GM19467 (cell line): ENCODE results near the gene BCL2L13.
"Not testable (repeated sequence)": the region's sequence is repeated elsewhere in the genome, so short reads cannot be mapped to it uniquely, and the experiment has no call there.

Source experiments
- ATAC-seq: cut with Tn5 transposase; IDR thresholded peaks from one replicate; pipeline ENCODE4 v1.9.1; 2021; ENCODE audit warnings: mild to moderate bottlenecking, moderate library complexity; ENCODE audit not compliant: unreplicated experiment

BCL2L13 gene

DNA sequence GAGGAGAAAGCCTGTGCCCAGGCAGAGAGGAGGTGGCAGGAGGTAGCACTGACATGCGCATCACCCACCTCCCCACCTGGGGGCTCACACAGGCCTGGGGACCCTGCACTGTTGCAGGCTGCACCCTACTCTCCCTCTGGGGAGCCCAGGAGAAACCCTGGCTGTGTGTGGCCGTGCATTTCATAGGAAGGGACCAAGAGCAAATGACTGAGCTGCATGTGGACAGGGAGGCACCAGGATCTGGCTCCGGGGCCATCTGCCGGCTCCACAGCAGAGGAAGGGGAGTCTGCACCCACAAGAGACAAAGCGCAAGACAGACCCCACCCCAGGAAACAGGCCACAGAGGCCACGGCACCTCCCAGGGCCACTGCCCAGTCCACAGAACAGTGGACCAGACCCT is 113.0 kb downstream of the BCL2L13 start:
- ATAC-seq, result no peak

DNA sequence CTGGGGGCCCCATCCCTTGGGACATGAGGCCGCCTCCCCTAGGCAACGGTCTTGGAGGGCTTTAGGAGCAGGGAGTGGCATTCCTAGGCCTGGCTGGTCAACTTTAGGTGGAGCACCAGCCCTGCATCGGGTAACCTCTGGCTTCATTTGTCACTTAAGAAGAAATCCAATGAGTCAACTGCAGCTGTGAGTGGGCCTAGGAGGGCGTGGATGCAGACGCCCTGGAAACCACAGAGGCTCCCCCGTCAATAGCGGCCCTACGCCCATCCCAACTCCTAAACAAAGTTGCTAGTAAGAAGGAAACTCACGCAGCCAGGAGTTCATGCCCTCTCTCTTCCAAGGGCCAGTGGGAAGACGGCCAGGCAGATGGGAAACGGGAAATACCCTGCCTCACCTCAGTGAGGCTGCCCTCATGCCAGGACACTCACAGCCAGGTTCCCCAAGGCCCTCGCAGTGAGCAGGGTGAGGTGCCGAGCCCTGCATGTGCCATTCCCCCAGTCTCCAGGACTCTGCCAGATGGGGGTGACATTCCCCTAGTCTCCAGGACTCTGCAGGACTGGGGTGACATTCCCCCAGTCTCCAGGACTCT is 114.9 kb downstream of the BCL2L13 start:
- ATAC-seq, result no peak

DNA sequence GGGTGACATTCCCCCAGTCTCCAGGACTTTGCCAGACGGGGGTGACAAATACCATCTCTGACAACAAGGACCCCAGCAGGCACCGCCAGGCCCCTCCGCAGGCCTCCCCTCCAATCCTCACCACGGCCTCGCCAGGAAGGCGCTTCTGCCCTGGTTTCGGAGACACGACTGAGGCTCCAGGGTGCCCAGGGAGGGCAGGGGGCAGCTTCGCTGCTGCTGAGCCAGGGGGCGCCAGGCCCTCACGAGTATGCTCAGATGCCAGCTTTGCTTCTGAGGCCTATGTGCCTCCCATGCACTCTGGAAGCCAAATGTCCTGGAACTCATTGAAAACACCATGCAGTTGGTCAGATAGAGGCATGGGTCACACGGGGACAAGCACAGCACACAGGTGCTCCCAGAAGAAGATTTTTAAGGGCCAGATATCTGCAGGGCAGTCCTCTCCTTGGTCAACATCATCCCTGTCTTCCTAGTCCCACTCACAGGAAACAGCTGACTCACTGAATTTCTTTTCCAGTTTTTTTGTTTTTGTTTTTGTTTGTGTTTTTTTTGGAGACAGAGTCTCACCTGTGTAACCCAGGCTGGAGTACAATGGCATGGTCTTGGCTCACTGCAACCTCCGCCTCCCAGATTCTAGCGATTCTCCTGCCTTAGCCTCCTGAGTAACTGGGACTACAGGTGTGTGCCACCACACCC is 115.8 kb downstream of the BCL2L13 start:
- ATAC-seq, result no peak

DNA sequence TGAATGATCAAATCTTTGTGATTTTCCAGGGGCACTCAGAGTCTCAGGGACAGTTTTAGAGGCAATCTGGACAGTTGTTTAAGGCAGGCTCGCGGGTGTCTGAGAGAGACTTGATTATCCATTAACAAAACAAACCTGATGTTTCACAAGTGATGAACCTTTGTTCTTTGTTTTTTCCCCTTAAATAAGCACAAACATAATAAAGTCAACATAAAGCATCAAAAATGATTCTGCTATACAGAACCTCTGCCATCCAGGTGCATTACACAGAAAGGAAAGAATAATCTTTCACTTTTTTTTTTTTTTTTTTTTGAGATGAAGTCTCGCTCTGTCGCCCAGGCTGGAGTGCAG is 122.6 kb downstream of the BCL2L13 start:
- no peak for ATAC-seq

- not testable (repeated sequence) for ATAC-seq
Observed at GRCh38 chr22:17763442-17763841, 124.9 kb downstream of the BCL2L13 start.

- ATAC-seq, result no peak
Observed at GRCh38 chr22:17764036-17764435, 125.5 kb downstream of the BCL2L13 start.

- ATAC-seq, result not testable (repeated sequence)
Observed at GRCh38 chr22:17764852-17765251, 126.3 kb downstream of the BCL2L13 start.

DNA sequence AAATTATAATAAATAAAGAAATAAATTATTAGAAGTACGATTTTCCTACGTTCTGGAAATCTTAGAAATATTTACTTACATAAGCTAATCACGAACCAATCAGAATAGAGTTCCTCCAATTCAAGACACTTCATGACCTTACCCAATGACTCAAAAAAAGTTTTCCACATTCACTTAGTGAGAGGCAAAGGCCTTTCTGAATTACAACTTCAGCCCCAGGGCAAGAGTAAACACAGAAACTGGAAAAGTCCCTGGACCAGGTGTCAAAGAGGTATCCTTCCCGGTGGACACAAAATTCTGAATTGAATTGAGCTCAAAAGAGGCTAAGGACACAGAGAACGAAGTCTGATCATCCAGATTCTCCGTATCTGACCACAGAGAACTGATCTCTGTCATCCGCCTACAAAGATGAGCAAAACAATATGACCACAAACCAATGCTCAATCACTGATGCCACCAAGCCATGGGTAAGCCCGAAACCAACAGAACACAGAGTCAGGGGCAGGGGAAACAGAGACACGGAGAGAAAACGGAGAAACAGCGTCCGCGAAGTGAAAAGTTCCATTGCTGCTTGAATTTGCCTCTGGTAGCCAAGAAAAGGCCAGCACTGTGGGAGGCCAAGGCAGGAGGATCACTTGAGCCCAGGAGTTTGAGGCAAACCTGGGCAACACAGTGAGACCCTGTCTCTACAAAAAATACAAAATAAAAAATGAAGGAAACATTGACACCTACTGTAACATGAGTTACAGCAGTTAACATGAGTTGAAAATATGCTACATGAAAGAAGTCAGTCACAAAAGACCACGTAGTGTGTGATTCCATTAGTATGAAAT is 128.9 kb downstream of the BCL2L13 start:
- no peak for ATAC-seq

GRCh38 chr22:17769013-17769715 is 130.6 kb downstream of the BCL2L13 start:
- ATAC-seq, result no peak

- ATAC-seq, result no peak
Observed at GRCh38 chr22:17769716-17770082, 131.1 kb downstream of the BCL2L13 start.

DNA sequence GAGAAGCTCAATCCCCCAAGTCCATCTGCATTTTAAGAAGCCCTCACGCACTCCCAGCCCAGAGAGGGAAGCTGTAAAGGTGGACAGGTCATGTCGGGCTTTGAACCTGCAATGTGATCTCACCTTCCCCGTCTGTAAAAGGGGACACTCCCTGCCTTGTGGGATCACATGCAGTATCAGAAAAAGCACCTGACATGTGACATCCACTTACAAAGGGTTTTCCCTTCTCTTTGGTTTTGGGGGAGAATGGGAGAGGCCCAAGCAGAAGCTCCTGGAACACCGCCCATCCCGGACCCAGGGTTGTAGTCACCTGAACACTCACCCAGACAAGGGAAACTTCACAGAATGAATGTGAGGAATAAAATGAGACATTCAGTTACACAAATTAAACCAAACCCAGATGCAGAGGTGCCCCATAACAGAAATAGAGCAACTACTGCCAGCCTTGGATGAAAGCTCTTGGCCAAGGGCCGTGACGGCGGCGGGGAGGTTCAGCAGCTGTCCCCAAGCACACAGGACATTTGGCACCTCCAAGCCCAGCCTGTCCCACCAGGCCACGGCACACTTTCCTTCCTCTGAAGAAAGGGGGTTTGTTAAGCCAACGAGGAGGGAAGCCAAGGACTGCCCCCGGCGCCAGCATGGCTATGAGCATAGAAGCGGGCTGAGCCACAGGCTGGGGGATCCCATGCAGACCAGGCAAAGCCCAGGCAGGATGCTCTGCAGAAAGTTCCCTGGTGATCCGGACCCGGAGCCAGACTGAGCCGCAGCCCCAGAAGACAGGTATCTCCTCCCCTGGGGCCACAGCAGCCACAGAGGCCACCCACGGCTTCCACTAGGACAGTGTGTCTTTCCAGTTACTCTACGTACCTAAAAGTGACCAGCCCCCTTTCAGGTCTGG is 131.9 kb downstream of the BCL2L13 start:
- no peak for ATAC-seq

- no peak for ATAC-seq
Observed at GRCh38 chr22:17772249-17772957, 133.8 kb downstream of the BCL2L13 start.

DNA sequence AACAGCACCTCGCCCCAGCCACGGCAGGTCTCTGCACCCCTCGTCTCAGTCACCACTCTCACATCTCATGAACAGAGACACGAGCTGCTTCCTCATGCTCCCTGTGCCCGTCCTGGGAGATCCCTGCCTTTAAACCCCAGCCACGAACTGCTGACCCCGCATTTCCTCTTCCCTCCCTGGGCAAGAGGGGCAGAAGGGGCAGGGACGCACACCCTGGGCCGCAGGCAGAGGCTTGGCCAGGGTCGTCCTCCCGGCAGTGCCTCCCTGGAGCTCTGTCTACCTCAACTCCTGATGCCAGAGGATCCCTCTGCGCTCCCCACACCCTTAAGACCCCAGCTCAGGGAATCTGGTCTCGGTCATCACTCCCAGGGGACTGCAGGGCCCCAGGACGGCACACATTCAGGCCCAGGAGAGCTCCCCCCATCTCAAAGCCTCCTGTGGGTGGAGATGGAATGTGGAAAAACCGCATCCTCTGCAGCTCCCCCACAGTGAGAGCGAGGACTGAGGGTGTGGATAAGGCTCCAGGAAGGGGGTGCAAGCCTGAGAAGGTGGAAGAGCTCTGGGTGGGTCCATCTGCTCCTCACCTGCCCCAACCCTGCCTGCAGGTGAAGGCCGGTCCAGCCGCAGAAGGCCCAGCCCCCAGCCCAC is 134.5 kb downstream of the BCL2L13 start:
- no peak for ATAC-seq

- no peak for ATAC-seq
Observed at GRCh38 chr22:17773606-17774205, 135.1 kb downstream of the BCL2L13 start.

DNA sequence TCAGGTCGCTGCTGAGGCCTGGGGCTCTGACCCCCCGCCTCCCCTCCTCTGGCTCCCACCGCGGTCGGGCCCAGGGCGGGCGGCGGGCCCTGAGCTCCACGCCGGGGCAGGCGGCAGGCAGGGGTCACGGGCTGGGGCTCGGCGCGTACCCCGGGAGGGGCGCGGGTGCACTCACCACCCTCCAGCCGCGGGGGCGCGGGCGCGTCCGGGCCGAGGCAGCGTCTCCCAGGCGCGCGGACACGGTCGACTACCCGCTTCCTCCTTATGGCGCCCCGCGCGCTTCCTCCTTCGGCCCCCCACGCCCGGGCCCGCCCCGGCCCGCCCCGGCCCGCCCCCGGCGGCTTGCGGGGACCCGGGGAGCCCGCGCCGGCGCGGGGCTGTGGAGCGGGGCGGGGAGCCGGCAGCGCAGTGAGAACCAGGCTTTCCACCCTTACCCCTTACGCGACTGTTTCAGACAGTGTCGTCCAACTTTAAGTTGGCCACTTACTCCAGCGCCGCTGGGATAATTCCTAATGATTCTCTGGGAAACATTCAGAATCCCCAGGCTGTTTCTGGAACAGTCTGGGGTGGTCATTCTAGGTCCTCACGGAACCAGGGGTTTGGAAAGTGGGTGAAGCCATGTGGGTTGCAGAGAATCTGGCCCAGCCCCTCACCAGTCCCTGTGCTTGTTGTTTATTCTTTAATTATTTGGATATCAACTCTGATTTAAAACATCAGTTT is 135.8 kb downstream of the BCL2L13 start, which contains the start of gene BID:
Gene BID (minus strand): TSS at position 264 of the 720 bp plus-strand sequence. CDS start 24,353 bp downstream, outside the sequence.
- ATAC-seq, result no peak

- ATAC-seq, result no peak
Observed at GRCh38 chr22:17774926-17775685, 136.5 kb downstream of the BCL2L13 start.

- no peak for ATAC-seq
Observed at GRCh38 chr22:17775781-17776465, 137.4 kb downstream of the BCL2L13 start.
